ENCODE data around the gene PML.

DNA sequence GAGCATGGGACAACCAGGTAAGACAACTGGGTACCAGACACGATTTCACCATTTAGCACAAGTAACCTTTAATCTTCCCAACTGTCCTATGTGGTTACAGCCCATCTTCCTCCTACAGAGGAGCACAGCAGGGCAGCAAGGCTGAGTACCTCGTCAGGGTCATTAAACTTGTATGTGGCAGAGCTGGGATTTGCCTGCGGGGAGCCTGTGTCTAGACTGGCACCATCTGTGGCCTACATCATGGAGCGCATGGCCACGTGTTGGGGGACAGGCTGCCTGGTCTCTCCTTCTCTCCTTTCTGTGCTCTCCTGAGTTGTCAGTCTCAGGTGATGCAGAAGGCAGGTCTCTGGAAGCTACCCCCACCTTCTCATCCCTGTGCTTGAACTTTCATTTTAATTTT lies 55.6 kb downstream of the PML start:
- TF ChIP-seq, protein P1, sequence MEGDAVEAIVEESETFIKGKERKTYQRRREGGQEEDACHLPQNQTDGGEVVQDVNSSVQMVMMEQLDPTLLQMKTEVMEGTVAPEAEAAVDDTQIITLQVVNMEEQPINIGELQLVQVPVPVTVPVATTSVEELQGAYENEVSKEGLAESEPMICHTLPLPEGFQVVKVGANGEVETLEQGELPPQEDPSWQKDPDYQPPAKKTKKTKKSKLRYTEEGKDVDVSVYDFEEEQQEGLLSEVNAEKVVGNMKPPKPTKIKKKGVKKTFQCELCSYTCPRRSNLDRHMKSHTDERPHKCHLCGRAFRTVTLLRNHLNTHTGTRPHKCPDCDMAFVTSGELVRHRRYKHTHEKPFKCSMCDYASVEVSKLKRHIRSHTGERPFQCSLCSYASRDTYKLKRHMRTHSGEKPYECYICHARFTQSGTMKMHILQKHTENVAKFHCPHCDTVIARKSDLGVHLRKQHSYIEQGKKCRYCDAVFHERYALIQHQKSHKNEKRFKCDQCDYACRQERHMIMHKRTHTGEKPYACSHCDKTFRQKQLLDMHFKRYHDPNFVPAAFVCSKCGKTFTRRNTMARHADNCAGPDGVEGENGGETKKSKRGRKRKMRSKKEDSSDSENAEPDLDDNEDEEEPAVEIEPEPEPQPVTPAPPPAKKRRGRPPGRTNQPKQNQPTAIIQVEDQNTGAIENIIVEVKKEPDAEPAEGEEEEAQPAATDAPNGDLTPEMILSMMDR (conservative IDR thresholded peaks at IDR 0.05; ENCODE audit: low read length), result no peak
- no peak for TF ChIP-seq EZH2phosphoT487 (IDR thresholded peaks at IDR 0.05; ENCODE audit: borderline replicate concordance)

Data from Loucy (cell line).